HG03135 (cell line): ENCODE data around the gene ACSF2.

Source experiments
- ATAC-seq: cut with Tn5 transposase; IDR thresholded peaks from one replicate; pipeline ENCODE4 v1.9.1; 2021; ENCODE audit warnings: mild to moderate bottlenecking, moderate library complexity; ENCODE audit not compliant: unreplicated experiment

ACSF2 gene

DNA sequence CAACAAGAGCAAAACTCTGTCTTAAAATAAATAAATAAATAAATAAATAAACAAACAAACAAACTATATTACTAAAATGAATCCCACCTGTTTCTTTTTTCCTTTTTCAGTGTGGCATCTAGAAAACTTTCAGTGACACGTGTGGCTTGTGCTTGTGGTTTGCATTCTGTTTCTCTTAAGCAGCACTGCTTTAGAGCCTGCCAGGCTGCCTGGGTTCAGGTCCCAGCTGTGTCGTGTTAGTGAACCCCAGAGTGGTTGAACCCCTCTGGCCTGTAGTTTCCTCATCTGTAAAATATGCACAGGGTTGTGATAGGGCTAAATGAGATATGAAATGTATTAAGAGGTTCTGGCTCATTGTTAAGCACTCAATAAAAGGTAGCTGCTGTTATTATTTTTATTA, 94.5 kb downstream of the ACSF2 start:
- no peak for ATAC-seq

DNA sequence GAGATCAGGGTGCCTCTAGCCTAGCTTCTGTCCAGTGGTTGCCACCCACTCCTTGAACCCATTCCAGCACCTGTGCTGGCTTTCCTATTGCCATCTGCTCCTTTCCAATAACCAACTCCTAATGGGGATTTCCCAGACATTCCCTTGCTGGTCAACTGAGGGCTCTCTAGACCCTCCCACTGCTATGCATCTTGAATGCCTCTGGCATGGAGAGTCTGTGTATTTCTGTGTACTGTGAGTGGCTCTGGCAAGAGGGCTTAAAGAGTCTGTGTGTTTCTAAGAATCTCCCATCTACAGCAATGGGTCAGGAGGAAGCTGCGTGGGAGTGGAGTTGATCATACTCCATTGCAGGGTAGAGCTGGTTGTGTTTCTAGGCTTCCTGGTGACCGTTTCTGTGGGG, 95.5 kb downstream of the ACSF2 start:
- no peak for ATAC-seq

DNA sequence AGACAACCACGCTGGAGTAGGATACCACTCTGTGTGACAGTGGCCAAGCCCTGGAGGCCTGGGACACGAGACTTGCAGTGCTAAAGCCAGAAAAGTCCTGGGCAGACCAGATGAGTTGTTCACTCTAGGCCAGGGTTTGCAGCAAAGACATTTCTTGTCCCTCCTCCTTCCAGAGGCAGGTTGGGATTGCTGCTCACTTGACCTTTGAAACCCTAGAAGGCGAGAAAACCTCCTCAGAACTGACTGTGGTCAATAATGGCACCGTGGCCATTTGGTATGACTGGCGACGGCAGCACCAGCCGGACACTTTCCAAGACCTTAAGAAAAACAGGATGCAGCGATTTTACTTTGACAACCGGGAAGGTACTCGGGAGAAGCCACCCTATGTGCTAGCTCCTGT, 96.7 kb downstream of the ACSF2 start:
- ATAC-seq = no peak

DNA sequence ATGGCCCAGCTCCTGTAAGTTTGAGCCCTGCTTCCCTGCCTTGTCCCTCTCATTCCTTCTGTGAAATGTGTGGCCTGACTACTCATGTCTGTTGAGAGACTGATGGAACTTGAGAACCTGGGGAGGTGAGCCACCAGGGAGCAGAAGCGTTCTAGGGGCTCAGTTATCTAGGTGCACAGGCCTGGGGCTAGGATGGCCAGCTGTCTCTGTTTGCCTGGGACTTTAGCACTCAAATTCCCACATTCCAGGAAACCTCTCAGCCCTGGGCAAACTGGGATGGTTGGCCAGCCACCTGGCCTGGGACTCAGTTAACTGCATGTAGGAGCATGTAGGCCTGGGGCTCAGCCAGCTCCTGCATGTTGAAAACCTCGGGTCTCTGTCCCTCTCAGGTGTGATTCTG, 97.2 kb downstream of the ACSF2 start:
- no peak for ATAC-seq
